Neural cell (in vitro differentiated cells): ENCODE data around the gene RPL36A.

Experiments used
- CTCF ChIP-seq: fragments of 450-650 bp; IDR thresholded peaks from 2 replicates; pipeline ENCODE4 v1.5.1; 2014; ENCODE audit warnings: antibody characterized with exemption, mild to moderate bottlenecking, moderate library complexity; ENCODE audit not compliant: poor library complexity, severe bottlenecking
- TF ChIP-seq, protein P1 (sequence below): IDR thresholded peaks from 2 replicates; pipeline ENCODE4 v1.6.1; 2012; ENCODE audit warnings: borderline replicate concordance

- no peak for TF ChIP-seq CTCF
- TF ChIP-seq, protein P1, sequence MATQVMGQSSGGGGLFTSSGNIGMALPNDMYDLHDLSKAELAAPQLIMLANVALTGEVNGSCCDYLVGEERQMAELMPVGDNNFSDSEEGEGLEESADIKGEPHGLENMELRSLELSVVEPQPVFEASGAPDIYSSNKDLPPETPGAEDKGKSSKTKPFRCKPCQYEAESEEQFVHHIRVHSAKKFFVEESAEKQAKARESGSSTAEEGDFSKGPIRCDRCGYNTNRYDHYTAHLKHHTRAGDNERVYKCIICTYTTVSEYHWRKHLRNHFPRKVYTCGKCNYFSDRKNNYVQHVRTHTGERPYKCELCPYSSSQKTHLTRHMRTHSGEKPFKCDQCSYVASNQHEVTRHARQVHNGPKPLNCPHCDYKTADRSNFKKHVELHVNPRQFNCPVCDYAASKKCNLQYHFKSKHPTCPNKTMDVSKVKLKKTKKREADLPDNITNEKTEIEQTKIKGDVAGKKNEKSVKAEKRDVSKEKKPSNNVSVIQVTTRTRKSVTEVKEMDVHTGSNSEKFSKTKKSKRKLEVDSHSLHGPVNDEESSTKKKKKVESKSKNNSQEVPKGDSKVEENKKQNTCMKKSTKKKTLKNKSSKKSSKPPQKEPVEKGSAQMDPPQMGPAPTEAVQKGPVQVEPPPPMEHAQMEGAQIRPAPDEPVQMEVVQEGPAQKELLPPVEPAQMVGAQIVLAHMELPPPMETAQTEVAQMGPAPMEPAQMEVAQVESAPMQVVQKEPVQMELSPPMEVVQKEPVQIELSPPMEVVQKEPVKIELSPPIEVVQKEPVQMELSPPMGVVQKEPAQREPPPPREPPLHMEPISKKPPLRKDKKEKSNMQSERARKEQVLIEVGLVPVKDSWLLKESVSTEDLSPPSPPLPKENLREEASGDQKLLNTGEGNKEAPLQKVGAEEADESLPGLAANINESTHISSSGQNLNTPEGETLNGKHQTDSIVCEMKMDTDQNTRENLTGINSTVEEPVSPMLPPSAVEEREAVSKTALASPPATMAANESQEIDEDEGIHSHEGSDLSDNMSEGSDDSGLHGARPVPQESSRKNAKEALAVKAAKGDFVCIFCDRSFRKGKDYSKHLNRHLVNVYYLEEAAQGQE: no peak
Measured at GRCh38 chrX:101362116-101362515, 28.7 kb upstream of the RPL36A start.
